Left hindlimb (tissue), 1 donor: ENCODE data around the gene ADAM12.

Experiments used
- DNase-seq: peaks from one replicate; pipeline ENCODE4 v3.0.0-alpha.2; 2018

The ADAM12 gene, protein sequence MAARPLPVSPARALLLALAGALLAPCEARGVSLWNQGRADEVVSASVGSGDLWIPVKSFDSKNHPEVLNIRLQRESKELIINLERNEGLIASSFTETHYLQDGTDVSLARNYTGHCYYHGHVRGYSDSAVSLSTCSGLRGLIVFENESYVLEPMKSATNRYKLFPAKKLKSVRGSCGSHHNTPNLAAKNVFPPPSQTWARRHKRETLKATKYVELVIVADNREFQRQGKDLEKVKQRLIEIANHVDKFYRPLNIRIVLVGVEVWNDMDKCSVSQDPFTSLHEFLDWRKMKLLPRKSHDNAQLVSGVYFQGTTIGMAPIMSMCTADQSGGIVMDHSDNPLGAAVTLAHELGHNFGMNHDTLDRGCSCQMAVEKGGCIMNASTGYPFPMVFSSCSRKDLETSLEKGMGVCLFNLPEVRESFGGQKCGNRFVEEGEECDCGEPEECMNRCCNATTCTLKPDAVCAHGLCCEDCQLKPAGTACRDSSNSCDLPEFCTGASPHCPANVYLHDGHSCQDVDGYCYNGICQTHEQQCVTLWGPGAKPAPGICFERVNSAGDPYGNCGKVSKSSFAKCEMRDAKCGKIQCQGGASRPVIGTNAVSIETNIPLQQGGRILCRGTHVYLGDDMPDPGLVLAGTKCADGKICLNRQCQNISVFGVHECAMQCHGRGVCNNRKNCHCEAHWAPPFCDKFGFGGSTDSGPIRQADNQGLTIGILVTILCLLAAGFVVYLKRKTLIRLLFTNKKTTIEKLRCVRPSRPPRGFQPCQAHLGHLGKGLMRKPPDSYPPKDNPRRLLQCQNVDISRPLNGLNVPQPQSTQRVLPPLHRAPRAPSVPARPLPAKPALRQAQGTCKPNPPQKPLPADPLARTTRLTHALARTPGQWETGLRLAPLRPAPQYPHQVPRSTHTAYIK

GRCh38 chr10:126387931-126388911 is at the start of gene ADAM12:
TSS of gene ADAM12 (minus strand) at chr10:126388477. CDS start at chr10:126388145, 332 bp downstream.
- DNase-seq: peak; percentile 81

GRCh38 chr10:126437635-126438406 is 49.5 kb upstream of the ADAM12 start:
- no peak for DNase-seq

DNA sequence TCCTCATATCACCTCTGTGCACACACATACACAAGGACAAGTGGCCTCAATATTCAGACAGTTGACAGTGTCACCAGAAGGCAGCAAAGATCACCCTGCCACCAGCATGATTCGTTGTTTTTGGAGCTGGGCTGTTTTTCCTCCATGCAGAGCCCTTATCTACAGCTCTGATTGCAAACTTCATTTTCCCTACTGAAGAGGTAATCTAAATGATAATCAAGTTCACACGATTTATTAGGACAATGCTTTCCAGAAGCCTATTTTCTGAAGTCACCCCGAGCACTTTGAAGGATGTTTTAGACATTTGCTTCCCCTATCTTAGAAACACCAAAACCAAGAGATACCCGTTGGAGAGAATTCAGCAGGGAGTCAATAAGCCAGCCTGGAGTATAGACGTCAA is 46.0 kb upstream of the ADAM12 start:
- DNase-seq: no peak

DNA sequence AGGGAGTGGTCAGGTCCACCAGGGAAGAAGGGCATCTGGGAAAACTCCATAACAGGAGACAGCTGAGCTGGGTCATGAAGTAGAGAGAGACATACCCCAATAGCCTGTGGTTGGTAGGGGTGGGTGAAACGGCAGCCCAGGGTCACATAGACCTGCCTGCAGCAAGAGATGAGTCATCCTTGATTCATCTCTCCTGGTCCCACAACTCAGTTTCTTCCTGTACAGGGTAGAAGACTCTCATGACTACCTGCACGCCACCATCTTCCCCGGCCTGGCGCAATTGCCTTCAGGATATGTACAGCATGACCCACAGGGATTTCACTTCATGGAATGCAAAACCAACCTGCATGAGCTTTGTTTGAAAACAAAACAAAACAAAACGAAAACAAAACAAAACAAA is 45.1 kb upstream of the ADAM12 start:
- no peak for DNase-seq

DNA sequence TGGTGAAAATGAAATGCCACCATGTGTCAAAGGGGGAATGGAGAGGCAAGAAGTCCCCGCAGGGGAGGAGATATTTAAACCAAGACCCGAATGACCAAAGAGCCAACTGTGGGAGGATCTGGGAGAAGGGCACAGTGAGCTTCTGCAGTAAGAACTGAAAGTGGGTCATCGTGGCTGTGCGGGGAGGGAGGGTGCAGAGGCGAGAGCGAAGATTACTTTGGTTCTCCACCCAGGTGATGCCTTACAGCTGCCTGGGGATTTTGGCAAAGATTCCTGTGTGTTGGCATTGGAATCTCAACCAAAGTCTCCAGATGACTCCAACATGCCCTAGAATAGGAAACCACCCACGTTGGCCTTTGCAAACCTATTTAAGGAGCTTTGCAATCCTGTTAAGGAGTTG is 44.2 kb upstream of the ADAM12 start:
- DNase-seq: no peak

GRCh38 chr10:126431816-126432215 is 43.5 kb upstream of the ADAM12 start:
- no peak for DNase-seq

DNA sequence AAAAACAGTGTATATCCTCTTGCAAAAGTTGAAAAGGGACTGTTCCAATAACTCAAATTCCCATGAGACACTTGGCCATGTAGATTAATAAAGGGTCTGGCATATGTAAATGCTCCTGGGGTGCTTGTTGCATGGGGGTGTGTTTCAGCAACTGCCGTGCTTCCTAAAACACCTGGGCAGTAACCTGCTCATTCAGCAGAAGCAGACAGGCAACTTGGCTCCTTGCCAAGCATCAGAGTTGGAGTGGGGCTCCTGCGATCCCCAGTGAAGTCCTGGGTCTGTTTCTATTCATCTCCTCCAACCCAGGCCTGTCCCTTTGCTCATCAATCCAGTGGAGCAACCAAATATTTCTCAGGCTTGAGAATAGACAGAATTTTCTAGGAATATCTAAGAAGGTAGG is 42.2 kb upstream of the ADAM12 start:
- no peak for DNase-seq

DNA sequence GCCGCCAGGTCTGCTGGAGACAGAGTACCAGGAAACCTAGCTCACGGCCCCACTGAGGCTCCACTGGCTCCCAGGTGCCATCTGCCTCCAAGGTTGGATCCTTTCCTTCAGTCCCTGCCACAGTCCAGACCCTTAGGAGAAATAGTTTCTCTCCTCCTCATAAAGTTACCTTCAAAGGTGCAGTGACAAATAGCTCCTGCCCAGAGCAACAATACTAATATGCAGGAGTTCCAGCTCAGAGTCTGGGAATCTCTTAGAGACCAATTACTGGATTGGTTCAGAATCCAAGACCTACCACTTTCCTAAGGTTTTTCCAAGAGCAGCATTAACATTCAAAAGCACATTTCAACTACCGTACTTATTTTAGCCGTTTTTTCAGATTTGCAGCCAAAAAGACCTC is 41.0 kb upstream of the ADAM12 start:
- DNase-seq: no peak

- no peak for DNase-seq
These were observed 37.3 kb upstream of the ADAM12 start for GRCh38 chr10:126425489-126426065.

DNA sequence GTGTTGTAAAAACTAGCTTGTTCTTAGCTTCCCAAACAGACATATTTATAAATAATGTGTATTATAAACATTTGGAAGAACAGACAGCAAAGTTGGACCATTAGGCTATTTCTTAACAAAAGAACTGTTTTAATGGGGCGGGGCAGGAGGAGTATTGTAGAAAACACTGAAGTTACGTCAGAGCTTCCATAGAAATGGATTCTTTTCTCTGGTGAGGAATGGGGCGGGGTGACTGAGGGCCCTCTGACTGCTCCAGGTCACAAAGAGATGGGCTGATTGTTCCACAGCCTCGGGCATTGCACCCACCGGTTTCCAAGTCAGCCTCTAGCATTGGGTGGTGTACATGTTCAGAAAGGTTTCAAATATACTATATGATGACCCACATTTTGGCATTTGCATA is 36.8 kb upstream of the ADAM12 start:
- no peak for DNase-seq

GRCh38 chr10:126423732-126424491 is 35.6 kb upstream of the ADAM12 start:
- DNase-seq: no peak

GRCh38 chr10:126422567-126422966 is 34.3 kb upstream of the ADAM12 start:
- no peak for DNase-seq

DNA sequence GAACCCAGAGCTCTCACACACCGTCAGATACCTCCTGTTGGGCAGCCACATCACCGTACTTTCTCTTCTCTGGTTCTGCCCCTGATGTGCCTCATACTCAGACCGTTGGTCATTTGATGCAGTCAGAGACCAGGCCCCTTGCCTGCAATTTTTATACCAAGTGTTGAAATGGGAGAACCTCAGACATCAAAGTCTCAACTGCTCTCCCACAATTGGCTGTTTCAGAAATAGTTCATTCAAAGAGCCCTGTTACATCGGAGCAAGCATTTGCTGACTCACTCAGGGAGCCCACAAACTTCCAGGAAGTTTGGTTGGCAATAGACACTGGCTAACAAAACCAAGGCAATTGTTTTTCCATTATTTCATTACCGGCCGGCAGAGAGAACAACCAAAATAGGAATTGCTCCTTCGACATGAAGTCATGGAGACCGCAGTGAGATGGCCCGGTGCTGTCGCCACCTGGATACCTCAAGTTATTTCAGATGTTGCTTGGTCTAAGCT is 33.5 kb upstream of the ADAM12 start:
- DNase-seq: peak; percentile 75

- peak; percentile 64 for DNase-seq
These were observed 32.5 kb upstream of the ADAM12 start for GRCh38 chr10:126420567-126421300.

GRCh38 chr10:126417220-126417825 is 29.0 kb upstream of the ADAM12 start:
- DNase-seq: no peak

GRCh38 chr10:126409821-126410220 is 21.5 kb upstream of the ADAM12 start:
- no peak for DNase-seq

DNA sequence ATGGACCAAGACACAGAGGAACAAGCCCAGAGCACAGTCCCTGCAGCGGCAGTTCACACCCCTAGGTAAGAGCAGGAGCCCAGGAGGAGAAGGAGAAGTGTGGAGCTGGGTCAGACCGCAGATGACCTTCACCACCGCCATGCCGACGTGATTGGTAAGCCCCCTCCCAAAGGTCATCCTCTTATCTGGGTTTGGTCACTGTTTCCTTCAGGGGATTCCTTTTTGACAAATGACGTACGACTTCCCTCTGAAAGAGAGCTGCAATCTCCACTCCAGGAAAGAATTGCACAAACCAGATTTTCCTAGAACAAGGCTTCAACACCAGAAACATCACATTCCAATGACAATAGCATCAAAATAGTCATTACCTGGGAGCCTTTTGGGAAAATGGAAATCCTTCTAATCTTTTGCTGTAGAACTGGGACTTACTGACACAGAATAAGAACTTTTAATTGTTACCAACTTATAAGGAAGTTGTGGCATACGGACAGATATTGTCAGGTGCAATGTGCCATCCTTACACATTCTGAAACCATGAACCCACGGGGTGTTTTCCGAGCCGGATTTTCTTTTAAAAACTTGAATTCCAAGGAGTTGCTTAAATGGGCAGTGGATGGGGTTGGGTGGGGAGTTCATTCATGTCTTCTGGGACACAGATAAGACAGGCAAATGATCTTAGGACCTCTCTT is 20.8 kb upstream of the ADAM12 start:
- no peak for DNase-seq

DNA sequence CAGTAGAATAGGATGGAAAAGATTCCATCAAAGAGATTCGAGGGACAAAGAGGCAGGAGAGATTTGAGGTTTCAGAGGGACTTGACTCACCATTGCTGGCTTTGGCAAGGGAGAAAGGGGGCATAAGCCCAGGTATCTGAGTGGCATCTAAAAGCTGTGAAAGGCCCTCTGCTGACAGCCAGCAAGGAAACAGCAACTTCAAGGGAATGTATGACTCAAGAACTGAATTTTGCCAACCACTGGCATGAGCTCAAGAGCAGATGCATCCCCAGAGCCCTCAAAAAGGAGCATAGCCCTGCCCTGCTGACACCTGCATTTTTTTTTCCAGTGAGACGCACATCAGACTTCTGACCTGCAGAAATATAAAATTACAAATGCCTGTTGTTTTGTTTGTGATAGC is 19.6 kb upstream of the ADAM12 start:
- no peak for DNase-seq
